MV-4-11 (cell line): ENCODE measurements around the gene LMAN2.
"Not testable (repeated sequence)": the region's sequence is repeated elsewhere in the genome, so short reads cannot be mapped to it uniquely, and the experiment has no call there.

Experiments
- DNase-seq: peaks from one replicate; lab custom pipeline; 2025; lab: John Stamatoyannopoulos, UW

The LMAN2 gene

DNA sequence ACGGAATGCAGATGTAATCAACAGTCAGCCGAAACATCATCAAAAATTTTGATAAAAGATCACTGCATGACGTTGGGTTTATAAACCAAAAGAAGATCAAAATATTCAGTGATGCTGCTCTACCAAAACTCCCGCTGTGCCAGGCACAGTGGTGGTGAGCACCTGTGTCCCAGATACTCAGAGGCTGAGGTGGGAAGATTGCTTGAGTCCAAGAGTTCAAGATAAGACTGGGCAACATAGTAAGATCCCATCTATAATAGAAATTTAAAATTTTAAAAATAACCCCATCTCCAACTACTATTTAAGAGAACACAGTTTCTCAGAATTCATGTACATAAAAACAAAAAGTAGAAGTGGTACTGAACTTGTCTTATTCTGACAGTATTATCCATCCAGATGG lies 3.8 kb downstream of the LMAN2 start:
- no peak for DNase-seq

DNA sequence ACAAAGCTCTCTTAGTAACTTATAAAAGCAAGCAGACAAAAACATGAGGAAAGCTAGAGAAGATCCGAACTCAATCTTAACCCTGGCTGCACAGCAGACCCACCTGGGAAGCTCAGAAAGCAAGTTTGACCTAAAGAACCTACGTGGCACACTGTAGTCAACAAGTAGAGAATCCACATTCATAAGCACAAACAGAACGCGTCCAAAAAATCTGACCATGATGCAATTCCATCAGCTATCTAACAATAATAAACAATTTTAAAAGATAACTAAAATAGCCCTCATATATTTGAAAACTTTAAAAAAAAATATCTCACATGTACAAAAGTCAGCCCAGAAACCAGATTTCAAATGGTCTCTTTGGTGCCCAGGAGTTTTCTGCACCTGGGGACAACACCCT lies 4.6 kb downstream of the LMAN2 start:
- no peak for DNase-seq

DNA sequence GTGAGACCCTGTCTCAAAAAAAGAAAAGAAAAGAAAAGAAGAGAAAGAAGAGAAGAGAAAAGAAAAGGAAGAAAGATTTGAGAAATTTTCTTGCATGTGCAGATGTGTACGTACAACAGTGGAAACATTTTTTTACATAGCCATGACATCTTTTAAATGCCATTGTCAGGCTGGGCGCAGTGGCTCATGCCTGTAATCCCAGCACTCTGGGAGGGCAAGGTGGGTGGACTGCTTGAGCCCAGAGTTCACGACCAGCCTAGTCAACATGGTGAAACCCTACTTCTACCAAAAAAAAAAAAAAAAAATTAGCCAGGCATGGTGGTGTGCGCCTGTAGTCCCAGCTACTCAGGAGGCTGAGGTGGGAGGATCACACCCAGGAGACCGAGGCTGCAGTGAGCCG lies 6.6 kb downstream of the LMAN2 start:
- no peak for DNase-seq

DNA sequence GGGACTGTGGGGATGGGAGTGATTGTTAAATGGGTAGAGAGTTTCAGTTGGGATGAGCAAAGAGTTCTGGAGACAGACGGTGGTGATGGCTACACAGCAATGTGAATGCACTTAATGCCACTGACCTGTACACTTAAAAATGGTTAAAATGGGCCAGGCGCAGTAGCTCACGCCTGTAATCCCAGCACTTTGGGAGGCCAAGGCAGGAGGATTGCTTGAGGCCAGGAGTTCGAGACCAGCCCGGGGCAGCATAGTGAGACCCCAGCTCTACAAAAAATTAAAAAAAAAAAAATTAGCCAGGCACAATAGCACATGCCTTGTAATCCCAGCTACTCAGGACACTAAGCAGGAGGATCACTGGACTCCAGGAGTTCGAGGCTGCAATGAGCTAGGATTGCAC lies 7.7 kb downstream of the LMAN2 start:
- no peak for DNase-seq

DNA sequence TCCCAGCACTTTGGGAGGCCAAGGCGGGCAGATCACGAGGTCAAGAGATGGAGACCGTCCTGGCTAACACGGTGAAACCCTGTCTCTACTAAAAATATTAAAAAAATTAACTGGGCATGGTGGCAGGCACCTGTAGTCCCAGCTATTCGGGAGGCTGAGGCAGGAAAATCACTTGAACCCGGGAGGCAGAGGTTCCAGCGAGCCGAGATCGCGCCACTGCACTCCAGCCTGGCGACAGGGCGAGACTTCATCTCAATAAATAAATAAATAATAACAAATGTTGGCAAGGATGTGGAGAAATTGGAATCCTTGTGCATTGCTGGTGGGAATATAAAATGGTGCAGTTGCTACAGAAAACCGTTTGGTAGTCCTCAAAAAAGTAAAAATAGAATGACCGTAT lies 8.5 kb downstream of the LMAN2 start:
- not testable (repeated sequence) for DNase-seq

DNA sequence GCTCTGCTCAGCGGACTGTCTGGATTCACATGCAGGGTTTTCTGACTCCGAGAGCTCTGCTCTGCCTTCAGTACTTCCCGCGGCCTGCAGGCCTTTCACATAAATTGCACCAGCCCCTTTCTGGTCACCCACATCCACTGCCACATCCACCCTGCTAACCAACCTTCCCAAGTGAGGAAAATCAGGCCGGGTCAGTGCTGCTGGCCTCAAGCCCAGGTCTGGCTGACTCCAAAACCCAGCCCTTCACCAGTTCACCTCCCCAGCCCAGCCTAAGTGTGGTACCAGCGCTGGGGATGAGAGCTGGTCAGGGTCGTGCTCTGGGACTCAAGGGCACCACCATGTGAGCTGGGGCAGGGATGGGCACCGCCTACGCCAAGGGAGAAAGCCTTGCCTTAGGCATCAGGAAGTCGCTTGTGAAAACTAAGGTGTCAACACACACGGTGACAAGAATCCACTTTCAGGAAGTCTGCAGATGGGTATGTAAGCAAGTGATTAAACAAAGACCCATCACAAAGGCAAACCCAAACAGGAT lies 12.3 kb downstream of the LMAN2 start:
- no peak for DNase-seq

DNA sequence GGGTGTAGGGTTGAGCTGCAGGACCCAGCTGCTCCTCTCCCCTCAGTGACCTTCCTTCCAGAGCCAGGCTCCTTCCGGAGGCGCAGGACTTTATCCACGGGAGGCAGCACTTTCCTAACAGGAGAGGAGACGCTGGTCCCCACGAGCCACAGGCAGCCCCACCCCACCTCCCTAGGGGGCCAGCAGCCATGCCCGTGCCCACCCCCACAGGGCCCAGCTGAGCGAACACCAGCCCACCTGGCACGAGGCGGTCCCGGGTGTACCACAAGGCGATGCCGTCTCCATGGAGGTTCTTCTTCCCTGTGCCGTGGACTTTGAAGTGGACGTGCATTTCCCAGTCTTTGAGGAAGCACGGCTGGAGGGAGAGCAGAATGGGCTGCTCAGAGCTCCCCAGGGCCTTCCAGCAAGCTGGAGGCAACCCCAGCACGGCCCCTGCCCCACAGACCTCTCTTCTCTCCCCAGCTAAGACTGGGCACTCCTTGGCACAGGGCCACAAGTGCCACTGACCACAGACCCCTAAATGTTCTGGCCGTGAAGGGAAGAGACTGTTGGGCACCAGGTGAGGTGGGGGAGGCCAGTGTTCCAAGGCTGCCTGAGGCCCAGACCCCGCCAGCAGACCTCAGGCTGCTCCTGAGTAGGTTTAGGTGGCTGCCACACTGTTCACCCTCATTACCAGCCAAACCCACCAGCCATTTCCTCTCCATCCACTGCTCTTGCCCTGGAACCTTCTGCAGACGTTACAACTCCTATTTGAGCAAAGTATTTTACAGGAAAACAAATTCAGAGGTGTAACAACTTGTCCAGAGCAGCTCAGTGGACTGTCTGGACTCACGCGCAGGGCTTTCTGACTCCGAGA lies 13.0 kb downstream of the LMAN2 start:
- DNase-seq, result no peak

DNA sequence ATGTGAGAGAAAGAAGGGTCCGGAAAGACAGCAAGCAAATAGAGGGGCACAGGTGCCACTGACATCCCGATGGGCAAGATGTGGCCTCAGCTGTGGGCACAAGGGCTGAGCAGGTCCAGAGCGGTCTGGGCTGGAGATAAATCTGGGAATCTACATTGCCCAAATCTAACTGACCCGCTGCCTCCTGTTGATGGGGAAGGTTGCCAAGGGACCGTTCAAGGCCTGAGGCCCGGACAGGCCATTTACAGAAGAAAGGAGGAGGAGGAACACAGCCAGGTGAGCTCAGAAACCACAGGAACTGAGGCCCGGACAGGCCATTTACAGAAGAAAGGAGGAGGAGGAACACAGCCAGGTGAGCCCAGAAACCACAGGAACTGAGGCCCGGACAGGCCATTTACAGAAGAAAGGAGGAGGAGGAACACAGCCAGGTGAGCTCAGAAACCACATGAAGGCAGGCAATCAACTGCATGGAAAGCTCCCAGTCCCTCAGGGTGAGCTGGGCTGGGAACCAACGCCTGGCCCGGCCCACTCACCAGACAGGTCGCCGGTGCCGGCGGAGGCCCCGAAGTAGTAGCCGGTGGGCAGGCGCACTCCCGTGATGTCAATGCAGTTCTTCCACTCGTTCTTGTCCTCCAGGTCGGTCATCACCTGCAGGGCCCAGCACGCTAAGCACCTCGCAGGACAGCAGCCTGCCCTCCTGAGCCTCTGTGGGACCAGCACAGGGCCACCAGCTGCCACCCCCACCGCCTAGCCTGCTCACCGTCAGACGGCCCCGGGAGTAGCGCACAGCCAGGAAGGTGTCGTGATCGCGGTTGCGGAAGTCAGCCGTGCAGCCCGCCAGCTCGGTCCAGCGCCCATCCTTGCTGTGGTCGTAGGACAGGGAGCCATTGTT lies 14.6 kb downstream of the LMAN2 start:
- DNase-seq, result no peak

DNA sequence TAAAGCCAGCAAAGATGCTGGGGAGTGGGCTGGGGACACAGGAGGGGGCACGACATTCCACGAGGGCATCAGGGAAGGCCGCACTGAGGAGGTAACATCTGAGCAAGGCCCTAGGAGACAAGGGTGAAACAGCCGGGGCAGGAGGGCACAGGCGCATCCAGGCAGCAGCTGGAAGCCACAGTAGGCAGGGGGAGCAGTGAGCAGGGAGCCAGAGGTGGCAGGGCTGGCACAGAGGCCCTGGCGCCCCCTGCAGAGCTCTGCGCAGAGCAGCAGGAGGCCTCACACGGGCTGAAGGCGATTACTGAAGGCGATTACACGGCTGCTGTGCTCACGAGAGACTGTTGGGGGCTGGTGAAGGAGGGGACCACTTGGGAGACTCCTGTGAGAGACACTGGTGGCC lies 15.4 kb downstream of the LMAN2 start:
- DNase-seq, result peak; percentile 50

DNA sequence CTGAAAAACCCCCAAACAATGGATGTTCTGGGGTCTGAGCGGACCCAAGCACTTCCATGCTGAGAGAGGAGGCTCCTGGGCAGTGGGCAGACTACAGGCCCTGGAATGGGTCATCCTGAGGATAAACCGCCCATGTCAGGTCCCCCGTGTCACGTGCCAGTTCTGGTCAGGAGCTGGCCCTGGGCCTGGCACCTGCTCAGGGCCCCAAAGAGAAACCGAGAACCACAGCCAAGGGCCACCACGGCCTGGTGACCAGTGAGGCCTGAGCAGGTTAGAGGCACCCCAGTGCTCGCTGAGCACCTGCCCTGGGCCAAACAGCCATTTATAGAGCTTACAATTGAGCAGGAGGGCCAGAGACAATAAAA lies 15.8 kb downstream of the LMAN2 start:
- no peak for DNase-seq

DNA sequence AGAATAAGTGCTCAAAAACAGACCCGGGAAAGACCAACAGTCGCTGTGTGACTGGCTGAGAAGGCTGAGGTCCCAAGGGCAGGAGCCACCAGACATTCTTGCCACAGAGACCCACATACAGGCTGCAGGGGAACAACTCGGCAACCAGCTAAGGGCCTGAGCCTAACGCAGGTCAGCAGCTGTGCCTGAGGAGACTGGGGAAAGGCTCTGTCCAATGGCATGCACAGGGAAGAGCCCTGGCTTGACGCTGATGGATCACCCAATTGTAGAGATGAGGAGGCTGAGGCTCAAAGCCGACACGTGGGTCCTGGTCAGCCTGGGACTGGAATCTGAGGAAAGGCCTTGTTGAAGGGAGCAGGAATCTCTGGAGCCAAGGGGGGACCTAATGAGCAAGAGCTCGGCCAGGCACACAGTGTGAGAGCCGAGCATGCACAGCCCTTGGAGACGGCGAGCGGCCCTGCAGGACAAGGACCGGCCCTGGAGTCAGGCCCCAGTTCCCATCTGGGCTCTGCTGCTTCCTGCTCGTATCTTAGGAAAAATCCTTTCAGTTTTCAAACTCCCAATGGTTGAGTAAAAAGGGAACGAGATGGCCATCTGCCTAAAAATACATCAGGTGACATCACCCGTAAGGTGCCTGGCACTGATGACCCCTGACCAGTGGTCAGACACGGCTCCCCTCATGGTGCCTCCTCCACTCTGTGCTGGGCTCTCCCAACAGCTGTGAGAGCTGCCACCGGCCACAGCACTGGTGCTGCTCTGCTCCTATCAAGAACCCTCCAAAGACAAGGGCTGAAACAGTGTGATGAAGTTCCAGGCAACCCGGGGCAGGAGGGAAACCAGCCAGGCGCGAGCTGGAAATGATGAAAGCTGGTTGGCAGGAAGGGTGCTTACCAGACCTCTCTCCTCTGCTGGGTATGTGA lies 16.4 kb downstream of the LMAN2 start:
- no peak for DNase-seq

DNA sequence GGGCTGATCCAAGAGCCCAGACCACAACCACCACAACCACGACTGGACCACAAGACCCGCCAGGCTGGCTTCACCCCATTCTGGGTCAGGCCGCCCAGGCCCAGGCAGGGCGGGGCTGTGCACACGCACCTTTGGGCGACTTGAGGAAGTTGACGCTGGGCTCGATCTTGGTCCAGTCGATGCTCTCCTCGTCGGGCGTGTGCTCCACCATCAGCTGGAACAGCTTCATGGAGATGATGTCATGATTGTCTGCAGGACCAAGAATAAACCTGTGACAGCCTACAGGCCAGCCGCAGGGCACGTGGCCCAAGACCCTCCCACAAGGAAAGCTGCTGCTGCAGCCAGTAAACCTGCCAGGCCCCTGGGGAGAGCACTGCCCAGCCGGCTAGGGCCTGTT lies 17.3 kb downstream of the LMAN2 start:
- DNase-seq, result no peak

DNA sequence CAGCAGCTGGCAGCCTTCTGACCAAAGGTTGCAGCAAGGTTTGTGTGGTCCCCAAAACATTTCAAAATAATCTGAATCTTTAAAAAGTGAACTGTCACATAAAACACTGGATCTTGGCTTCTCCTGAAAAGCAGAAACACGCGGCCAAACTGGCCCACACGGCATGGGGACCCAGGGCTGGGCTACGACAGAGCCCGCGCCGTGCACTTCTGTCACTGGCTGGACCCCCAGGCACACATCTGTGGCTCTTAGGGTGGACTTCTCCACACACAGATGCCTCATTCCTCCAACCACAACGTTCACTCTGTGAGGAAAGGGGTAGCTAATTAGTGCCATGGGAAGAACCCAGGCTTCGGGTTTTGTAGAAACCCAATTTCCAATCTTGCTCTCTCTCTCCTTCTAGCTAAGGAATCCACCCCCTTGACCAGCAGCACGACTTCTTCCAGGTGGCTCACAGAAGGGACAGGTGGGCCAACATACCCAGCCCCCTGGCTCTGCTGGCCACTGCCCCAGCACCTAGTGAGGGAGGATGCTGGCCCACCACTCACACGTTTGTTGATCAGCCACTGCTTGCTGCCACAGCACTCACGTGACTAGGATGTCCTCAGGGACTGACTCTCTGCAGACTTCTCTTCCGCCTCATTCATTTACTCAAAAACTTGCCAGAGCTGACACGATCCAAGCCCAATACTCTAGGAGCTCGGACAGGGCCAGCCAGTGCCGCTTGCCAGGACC lies 17.9 kb downstream of the LMAN2 start:
- DNase-seq, result no peak

DNA sequence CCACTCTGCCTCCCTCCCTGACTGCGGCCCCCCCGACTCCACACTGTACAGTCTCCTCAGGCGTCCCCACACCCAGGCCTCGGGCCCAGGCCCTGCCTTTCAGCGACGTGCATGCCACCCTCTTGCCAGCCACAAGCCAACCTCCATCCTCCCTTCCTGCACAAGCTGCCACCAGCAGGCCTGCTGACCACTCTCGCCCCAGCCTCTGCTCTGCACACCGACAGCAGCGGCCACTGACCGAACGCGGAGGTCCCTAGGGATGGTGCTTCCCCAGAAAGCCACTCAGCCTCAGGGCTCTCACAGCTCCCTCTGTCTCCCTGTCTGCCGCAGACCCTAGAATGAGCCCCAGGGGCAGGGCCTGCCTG lies 18.6 kb downstream of the LMAN2 start:
- no peak for DNase-seq

DNA sequence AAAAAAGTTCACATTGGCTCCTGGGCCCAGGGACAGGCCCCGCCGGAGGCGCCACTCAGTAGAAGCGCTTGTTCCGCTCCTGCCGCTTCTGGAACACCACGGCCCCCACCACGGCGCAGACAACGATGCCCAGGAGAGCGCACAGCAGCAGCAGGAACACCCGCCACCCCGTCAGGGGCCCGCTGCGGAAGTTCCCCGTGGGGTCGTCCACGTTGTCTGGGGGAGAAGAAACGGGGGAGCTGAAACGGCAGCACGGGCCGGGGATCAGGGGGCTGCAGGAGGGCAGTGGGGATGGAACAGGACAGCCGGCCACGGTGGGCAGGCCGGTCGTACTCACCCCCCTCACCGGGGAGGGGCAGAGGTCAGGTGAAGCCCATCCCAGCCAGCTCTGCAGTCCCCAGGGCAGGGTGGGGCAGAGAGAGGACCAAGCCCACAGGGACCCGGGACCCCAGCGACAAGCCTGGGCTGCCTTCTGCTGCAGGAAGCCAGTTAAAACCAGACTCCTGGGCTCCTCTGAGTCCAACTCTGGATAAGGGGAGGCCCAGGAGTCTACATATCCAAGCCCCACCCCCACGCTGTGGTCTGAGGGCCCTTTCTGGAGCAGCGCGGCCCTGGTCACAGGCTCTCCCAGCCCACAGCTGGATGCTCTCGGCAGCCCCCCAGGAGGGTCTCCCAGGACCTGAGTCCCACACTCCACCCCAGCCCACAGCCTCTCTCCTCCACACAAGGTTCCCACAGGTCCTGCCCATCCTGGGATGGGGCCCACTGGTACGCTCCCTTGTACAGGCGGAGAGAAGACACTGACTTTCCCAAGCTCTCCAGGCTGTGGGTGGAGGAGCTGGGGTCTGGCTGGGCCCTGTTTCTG lies 19.2 kb downstream of the LMAN2 start:
- no peak for DNase-seq

DNA sequence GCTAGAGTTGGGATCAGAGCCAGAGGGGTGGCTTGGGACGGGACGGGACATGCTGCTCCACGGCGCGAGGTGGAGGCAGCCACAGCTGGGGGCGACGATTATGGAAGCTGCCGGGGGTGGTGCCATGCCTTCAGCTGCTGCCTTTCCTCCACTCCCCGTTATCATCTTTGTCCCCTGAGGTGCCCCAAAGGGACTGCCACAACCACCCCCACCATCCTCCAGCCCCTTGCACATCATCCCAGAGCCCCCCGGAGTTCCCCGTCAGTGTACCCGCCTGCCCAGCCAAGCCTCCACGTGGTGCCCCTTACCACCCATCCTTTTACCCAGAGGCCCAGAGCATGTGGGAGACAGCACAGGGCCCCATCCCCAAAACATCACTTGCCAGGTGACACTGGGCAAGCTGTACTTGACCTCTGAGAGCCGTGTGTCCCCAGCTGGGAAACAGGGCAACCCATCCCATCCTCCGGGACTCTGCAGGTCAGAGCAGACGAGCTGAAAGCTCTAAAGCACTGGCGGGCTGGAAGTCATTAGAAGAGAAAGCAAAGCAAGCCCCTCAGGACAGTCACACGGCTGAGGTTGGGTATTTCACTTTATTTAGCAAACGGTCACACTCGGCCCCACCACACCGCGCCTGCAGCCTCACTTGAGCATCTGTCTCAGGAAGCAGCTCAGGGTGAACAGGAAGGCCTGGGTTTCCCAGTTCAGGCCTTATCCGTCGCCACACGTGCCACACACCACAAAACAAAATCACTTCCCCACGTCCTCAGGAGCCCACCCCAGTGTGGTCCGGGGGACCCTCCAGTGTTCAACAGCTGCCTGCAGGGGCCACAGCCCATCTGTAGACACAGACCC lies 20.3 kb downstream of the LMAN2 start:
- DNase-seq, result peak; percentile 25

DNA sequence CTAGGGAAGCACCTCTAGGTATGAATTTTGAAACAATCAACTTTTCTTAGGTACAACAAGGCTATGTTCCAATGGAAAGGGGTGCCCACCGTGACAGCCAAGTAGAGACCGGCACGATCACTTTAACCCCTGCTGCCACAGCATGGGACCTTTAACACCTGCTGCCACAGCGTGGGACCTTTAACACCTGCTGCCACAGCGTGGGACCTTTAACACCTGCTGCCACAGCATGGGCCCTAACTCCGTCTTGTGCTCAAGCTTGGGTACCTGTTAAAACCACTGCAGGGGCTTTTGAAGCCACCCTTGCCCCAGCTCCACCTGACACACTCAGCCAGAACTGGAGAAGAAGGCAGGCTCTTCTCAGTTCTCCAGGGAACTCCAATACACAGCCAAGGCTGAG lies 21.6 kb downstream of the LMAN2 start:
- no peak for DNase-seq

DNA sequence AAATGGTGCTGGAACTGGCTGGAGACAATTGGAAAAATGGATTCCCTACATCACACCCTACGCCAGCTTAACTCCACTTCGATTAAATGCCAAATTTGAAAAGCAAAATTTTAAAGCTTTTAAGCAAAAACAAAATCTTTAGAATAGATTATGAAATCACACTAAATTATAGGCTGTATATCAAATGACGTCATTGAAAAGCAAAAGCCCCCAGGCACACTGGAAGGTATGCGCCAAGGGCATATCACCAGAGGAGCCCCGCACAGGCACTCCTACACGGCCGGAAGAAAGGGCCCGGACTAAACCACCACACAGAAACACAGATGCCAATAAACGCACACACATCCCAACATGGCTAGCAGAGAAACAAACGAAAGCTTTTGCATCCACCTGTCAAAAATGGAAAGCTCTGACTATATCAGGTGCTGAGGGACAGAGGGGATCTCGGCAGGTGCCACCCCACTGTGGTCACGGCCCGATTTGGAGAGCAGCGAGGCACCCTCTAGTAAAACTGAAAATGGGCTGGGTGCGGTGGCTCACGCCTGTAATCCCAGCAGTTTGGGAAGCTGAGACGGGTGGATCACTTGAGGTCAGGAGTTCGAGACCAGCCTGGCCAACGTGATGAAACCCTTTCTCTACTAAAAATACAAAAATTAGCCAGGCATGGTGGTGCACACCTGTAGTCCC lies 22.8 kb downstream of the LMAN2 start:
- DNase-seq, result no peak
